Loucy (cell line): ENCODE data around the gene KIF2C.
A peak's percentile ranks its signal among the peaks of the same experiment; 100 is the strongest.

Experiments used
- H2AFZ ChIP-seq: fragments of 200-600 bp; sonication (generic); 2 replicates; pipeline ENCODE4 v1.6.0; 2016; ENCODE audit warnings: antibody characterized with exemption, mild to moderate bottlenecking, low read length, moderate library complexity
- H3F3A ChIP-seq: fragments of 200-600 bp; 2 replicates; pipeline ENCODE4 v1.6.0; 2016; ENCODE audit warnings: antibody characterized with exemption, low read depth, mild to moderate bottlenecking
- H3K27me3 ChIP-seq: fragments of 200-600 bp; sonication (generic); 2 replicates; pipeline ENCODE4 v1.6.1; 2014; ENCODE audit warnings: low read length, mild to moderate bottlenecking; ENCODE audit not compliant: insufficient read depth, poor library complexity, severe bottlenecking
- H3K36me3 ChIP-seq: fragments of 200-600 bp; sonication (generic); 2 replicates; pipeline ENCODE4 v1.6.1; 2016; ENCODE audit warnings: low read length; ENCODE audit not compliant: insufficient read depth
- H3K4me1 ChIP-seq: fragments of 200-600 bp; sonication (generic); 2 replicates; pipeline ENCODE4 v1.5.1; 2014; ENCODE audit warnings: low read length, mild to moderate bottlenecking; ENCODE audit not compliant: insufficient read depth, poor library complexity, severe bottlenecking
- H3K4me2 ChIP-seq: fragments of 200-600 bp; sonication (generic); 2 replicates; pipeline ENCODE4 v1.6.0; 2014; ENCODE audit warnings: antibody characterized with exemption, low read length, low read depth, mild to moderate bottlenecking; ENCODE audit not compliant: poor library complexity, severe bottlenecking
- H3K4me3 ChIP-seq: fragments of 200-600 bp; sonication (generic); 2 replicates; pipeline ENCODE4 v1.5.1; 2014; ENCODE audit warnings: low read length, mild to moderate bottlenecking, mixed read lengths; ENCODE audit not compliant: poor library complexity, severe bottlenecking
- H3K79me2 ChIP-seq: fragments of 200-600 bp; sonication (generic); 2 replicates; pipeline ENCODE4 v1.6.1; 2014; ENCODE audit warnings: low read length; ENCODE audit not compliant: insufficient read depth
- H3K9ac ChIP-seq: fragments of 200-600 bp; sonication (generic); 2 replicates; pipeline ENCODE4 v1.6.0; 2014; ENCODE audit warnings: mild to moderate bottlenecking, low read depth, low read length, moderate library complexity; ENCODE audit not compliant: poor library complexity, severe bottlenecking
- H3K9me2 ChIP-seq: fragments of 200-600 bp; sonication (generic); replicated peaks from 2 replicates; pipeline ENCODE4 v1.6.1; 2016; ENCODE audit warnings: low read depth, low read length, mixed read lengths
- H3K9me3 ChIP-seq: fragments of 200-600 bp; sonication (generic); 2 replicates; pipeline ENCODE4 v1.6.1; 2014; ENCODE audit warnings: mild to moderate bottlenecking, antibody characterized with exemption, low read length, low read depth; ENCODE audit not compliant: insufficient read depth
- H4K20me1 ChIP-seq: fragments of 200-600 bp; sonication (generic); 2 replicates; pipeline ENCODE4 v1.6.0; 2014; ENCODE audit warnings: antibody characterized with exemption, low read length, mild to moderate bottlenecking; ENCODE audit not compliant: insufficient read depth, poor library complexity, severe bottlenecking
- EZH2phosphoT487 ChIP-seq: fragments of 200-600 bp; IDR thresholded peaks from 2 replicates; pipeline ENCODE4 v1.6.1; 2018; ENCODE audit warnings: antibody characterized with exemption, mild to moderate bottlenecking, moderate library complexity, borderline replicate concordance
- TF ChIP-seq, protein P1 (sequence below): fragments of 200-600 bp; sonication (generic); conservative IDR thresholded peaks from 2 replicates; pipeline ENCODE4 v1.5.1; 2014; ENCODE audit warnings: mild to moderate bottlenecking, antibody characterized with exemption, low read length

Gene KIF2C

DNA sequence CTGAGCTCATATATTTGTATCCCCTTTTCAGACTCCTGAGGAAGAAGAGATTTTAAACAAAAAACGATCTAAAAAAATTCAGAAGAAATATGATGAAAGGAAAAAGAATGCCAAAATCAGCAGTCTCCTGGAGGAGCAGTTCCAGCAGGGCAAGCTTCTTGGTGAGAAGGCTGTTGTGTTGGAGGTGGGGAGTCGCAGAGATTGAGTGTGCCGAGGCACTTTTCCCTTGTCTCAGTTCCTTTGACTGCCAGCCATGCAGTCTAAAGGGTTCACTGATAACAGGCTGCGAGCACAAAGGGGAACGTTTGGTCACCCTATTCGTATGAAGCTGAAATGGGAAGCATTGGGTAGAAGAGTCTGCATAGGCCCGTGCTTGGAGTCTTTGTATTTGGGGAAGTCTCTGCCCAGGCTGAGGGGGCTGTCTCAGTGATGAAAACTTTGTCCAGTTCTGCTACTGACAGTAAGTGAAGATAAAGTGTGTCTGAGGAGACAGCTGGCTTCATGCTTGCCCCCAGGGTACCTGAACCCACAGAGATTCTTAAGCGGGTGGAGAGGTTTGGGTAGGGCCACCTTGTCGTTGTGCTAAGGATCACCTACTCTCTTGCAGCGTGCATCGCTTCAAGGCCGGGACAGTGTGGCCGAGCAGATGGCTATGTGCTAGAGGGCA is 38.5 kb downstream of the KIF2C start:
- Histone ChIP-seq H4K20me1 (peaks cover 48% of the 10 kb centered on the region), H3K4me3 (peak overlapping the region; percentile 98), H3K36me3 (peaks cover 50% of the 10 kb centered on the region), H3F3A (no peaks in the 10 kb centered on the region), H3K9ac (peak overlapping the region; percentile 98), H3K9me2 (no peaks in the 10 kb centered on the region), H3K4me1 (peaks cover 22% of the 10 kb centered on the region), H3K79me2 (peaks cover 65% of the 10 kb centered on the region), H3K4me2 (peak overlapping the region; percentile 98), H2AFZ (no peak overlapping the region), H3K27me3 (peaks cover 14% of the 10 kb centered on the region), H3K9me3 (no peaks in the 10 kb centered on the region)
- TF ChIP-seq EZH2phosphoT487: no peak
- TF ChIP-seq, protein P1, sequence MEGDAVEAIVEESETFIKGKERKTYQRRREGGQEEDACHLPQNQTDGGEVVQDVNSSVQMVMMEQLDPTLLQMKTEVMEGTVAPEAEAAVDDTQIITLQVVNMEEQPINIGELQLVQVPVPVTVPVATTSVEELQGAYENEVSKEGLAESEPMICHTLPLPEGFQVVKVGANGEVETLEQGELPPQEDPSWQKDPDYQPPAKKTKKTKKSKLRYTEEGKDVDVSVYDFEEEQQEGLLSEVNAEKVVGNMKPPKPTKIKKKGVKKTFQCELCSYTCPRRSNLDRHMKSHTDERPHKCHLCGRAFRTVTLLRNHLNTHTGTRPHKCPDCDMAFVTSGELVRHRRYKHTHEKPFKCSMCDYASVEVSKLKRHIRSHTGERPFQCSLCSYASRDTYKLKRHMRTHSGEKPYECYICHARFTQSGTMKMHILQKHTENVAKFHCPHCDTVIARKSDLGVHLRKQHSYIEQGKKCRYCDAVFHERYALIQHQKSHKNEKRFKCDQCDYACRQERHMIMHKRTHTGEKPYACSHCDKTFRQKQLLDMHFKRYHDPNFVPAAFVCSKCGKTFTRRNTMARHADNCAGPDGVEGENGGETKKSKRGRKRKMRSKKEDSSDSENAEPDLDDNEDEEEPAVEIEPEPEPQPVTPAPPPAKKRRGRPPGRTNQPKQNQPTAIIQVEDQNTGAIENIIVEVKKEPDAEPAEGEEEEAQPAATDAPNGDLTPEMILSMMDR: no peak

DNA sequence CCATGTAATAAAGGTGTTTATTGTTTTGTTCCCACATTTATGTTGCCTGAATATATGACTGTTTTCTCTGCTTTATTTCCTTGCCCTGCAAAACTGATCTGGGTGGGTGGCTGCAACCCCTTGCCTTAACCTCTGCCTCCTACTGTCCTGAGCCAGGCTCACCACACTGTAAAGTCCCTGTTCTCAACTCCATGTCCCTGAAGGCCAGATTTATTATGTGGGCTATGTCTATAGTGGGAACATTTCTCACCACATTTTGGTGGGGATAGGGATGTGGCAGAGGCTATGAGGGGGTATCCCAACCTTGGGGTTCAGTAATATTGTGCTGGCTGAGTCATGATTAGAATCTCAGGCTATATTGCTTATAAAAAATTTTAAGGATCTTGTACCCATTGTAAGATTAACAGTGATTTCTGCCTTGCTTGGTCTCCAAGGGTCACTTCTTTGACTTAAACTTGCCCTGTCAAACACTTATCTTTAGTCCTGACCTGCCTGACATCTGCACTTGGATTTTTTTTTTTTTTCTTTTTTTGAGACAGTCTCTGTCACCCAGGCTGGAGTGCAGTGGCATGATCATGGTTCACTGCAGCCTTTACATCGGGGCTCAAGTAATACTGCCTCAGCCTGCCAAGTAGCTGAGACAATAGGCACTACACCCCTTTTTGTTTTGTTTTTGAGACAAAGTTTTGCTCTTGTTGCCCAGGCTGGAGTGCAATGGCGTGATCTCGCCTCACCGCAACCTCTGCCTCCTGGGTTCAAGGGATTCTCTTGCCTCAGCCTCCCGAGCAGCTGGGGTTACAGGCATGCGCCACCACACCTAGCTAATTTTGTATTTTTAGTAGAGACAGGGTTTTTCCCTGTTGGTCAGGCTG is 39.3 kb downstream of the KIF2C start:
- H3K4me3 ChIP-seq: peak overlapping the region; percentile 98
- H3K9me2 ChIP-seq: no peaks in the 10 kb centered on the region
- no peaks in the 10 kb centered on the region for H3F3A ChIP-seq
- peaks cover 65% of the 10 kb centered on the region for H3K79me2 ChIP-seq
- H3K27me3 ChIP-seq: peaks cover 14% of the 10 kb centered on the region
- H3K4me2 ChIP-seq: peak overlapping the region; percentile 98
- TF ChIP-seq EZH2phosphoT487: no peak
- TF ChIP-seq, protein P1: no peak
- no peaks in the 10 kb centered on the region for H3K9me3 ChIP-seq
- peaks cover 50% of the 10 kb centered on the region for H3K36me3 ChIP-seq
- H3K9ac ChIP-seq: peak overlapping the region; percentile 98
- peaks cover 48% of the 10 kb centered on the region for H4K20me1 ChIP-seq
- no peak overlapping the region for H2AFZ ChIP-seq
- peaks cover 22% of the 10 kb centered on the region for H3K4me1 ChIP-seq

DNA sequence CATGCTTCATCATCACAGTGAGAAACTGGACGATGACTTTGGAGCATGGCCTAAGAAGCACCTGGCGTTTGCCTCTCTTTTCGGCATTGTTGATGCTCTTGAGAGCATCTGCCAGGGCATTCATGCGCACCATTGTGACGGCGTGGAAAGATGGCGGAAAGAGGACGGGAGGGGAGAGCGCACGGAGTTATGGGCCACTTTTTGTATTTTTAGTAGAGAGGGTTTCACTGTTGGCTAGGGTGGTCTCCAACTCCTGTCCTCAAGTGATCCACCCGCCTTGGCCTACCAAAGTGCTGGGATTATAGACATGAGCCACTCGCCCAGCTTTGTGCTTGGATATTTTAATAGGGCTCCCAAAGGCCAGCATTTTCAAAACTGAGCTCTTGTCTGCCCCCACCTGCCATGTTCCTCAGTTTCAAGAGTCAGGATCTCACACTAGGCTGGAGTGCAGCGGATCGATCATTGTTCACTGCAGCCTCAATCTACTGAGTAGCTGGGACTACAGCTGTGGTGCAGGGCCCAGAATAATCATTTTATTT is 41.0 kb downstream of the KIF2C start:
- Histone ChIP-seq H4K20me1 (peaks cover 48% of the 10 kb centered on the region), H3K9me3 (no peaks in the 10 kb centered on the region), H3K4me3 (no peak overlapping the region), H3K27me3 (peaks cover 7% of the 10 kb centered on the region), H3K9ac (no peak overlapping the region), H3K9me2 (no peaks in the 10 kb centered on the region), H3K4me1 (peaks cover 22% of the 10 kb centered on the region), H2AFZ (no peak overlapping the region), H3K4me2 (no peak overlapping the region), H3K79me2 (peaks cover 51% of the 10 kb centered on the region), H3F3A (no peaks in the 10 kb centered on the region), H3K36me3 (peaks cover 50% of the 10 kb centered on the region)
- TF ChIP-seq EZH2phosphoT487: no peak
- TF ChIP-seq, protein P1: no peak
